22Rv1 (cell line): ENCODE results near the gene OR10J1.

ENCODE experiments used
- CTCF ChIP-seq: fragments of 450-650 bp; IDR thresholded peaks from 2 replicates; pipeline ENCODE4 v1.5.1; 2017; ENCODE audit warnings: mild to moderate bottlenecking
- ZFX ChIP-seq: fragments of 450-650 bp; IDR thresholded peaks from 2 replicates; pipeline ENCODE4 v1.6.1; 2017; ENCODE audit warnings: antibody characterized with exemption, borderline replicate concordance

DNA sequence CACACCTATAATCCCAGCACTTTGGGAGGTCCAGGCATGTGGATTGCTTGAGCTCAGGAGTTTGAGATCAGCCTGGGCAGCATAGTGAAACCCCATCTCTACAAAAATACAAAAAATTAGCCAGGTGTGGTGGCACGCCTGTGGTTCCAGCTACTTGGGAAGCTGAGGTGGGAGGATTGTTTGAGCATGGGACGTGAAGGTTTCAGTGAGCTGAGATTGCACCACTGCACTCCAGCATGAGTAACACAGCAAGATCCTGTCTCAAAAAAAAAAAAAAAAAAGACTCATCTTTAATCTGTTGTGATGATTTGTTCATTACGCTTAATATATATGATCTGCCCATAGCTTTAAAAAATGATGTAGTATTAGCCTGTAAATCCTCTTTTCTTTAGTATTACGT is 44.0 kb downstream of the OR10J1 start:
- TF ChIP-seq CTCF (no peak), ZFX (no peak)
